MM.1S (cell line): ENCODE data around the gene GFOD2.
"Not testable (repeated sequence)": the region's sequence is repeated elsewhere in the genome, so short reads cannot be mapped to it uniquely, and the experiment has no call there.

Source experiments
- DNase-seq: peaks from one replicate; pipeline ENCODE4 v3.0.0-alpha.2; 2015
- H2AFZ ChIP-seq: fragments of 300-600 bp; sonication (generic); 2 replicates; pipeline ENCODE4 v1.6.0; 2016; ENCODE audit warnings: antibody characterized with exemption, low read length
- H3F3A ChIP-seq: fragments of 300-600 bp; sonication (generic); 2 replicates; pipeline ENCODE4 v1.6.1; 2016; ENCODE audit warnings: mild to moderate bottlenecking, antibody characterized with exemption, low read length, moderate library complexity, mixed read lengths; ENCODE audit not compliant: insufficient read depth
- H3K27ac ChIP-seq: fragments of 300-600 bp; sonication (generic); 2 replicates; pipeline ENCODE4 v1.5.1; 2016; ENCODE audit warnings: mild to moderate bottlenecking, low read length
- H3K27me3 ChIP-seq: fragments of 300-600 bp; sonication (generic); replicated peaks from 2 replicates; pipeline ENCODE4 v1.6.0; 2016; ENCODE audit warnings: low read length; ENCODE audit not compliant: insufficient read depth
- H3K36me3 ChIP-seq: fragments of 300-600 bp; sonication (generic); replicated peaks from 2 replicates; pipeline ENCODE4 v1.6.1; 2016; ENCODE audit warnings: mild to moderate bottlenecking, low read length, mixed read lengths; ENCODE audit not compliant: insufficient read depth
- H3K4me1 ChIP-seq: fragments of 300-600 bp; sonication (generic); 2 replicates; pipeline ENCODE4 v1.6.1; 2016; ENCODE audit warnings: low read length, mixed read lengths
- H3K4me2 ChIP-seq: fragments of 300-600 bp; sonication (generic); 2 replicates; pipeline ENCODE4 v1.6.0; 2016; ENCODE audit warnings: low read depth, low read length
- H3K4me3 ChIP-seq: fragments of 300-600 bp; sonication (generic); 2 replicates; pipeline ENCODE4 v1.5.1; 2016; ENCODE audit warnings: low read length, mixed read lengths
- H3K79me2 ChIP-seq: fragments of 300-600 bp; sonication (generic); 2 replicates; pipeline ENCODE4 v1.6.1; 2016; ENCODE audit warnings: mixed run types, low read length, mixed read lengths
- H3K9ac ChIP-seq: fragments of 300-600 bp; sonication (generic); 2 replicates; pipeline ENCODE4 v1.6.1; 2016; ENCODE audit warnings: low read length, mixed read lengths
- H3K9me2 ChIP-seq: fragments of 300-600 bp; sonication (generic); replicated peaks from 2 replicates; pipeline ENCODE4 v1.6.1; 2016; ENCODE audit warnings: mild to moderate bottlenecking, low read length, mixed read lengths; ENCODE audit not compliant: insufficient read depth
- H3K9me3 ChIP-seq: fragments of 300-600 bp; sonication (generic); replicated peaks from 2 replicates; pipeline ENCODE4 v1.6.1; 2016; ENCODE audit warnings: mild to moderate bottlenecking, low read length, mixed read lengths; ENCODE audit not compliant: insufficient read depth
- H4K20me1 ChIP-seq: fragments of 300-600 bp; sonication (generic); 2 replicates; pipeline ENCODE4 v1.6.1; 2016; ENCODE audit warnings: mild to moderate bottlenecking, low read length, moderate library complexity, mixed read lengths; ENCODE audit not compliant: insufficient read depth
- CTCF ChIP-seq: fragments of 300-600 bp; sonication (generic); IDR thresholded peaks from 2 replicates; pipeline ENCODE4 v1.5.1; 2016; ENCODE audit warnings: antibody characterized with exemption, low read length, mixed read lengths
- EZH2 ChIP-seq: fragments of 300-600 bp; sonication (generic); optimal IDR thresholded peaks from 2 replicates; pipeline ENCODE3; 2017; ENCODE audit warnings: low read depth, mild to moderate bottlenecking, antibody characterized with exemption, low read length, mixed read lengths
- EZH2phosphoT487 ChIP-seq: fragments of 300-600 bp; sonication (generic); IDR thresholded peaks from 2 replicates; pipeline ENCODE4 v1.6.1; 2018; ENCODE audit warnings: antibody characterized with exemption, low read length

Gene GFOD2

GRCh38 chr16:67697422-67698185 lies 21.5 kb downstream of the GFOD2 start:
- H3K79me2 ChIP-seq: peaks cover 3% of the 10 kb centered on the region; the same call in 1 of the 2 replicates
- no peaks in the 10 kb centered on the region for H3K36me3 ChIP-seq
- DNase-seq: no peak
- no peaks in the 10 kb centered on the region for H3F3A ChIP-seq
- no peaks in the 10 kb centered on the region for H4K20me1 ChIP-seq
- no peaks in the 10 kb centered on the region for H3K27me3 ChIP-seq
- H3K9ac ChIP-seq: no peak overlapping the region
- no peak overlapping the region for H3K27ac ChIP-seq
- no peaks in the 10 kb centered on the region for H3K4me1 ChIP-seq
- H3K4me2 ChIP-seq: no peak overlapping the region
- no peaks in the 10 kb centered on the region for H3K9me2 ChIP-seq
- no peak for TF ChIP-seq EZH2phosphoT487
- no peak for TF ChIP-seq CTCF
- no peak for TF ChIP-seq EZH2
- no peak overlapping the region for H2AFZ ChIP-seq
- H3K9me3 ChIP-seq: no peaks in the 10 kb centered on the region
- no peak overlapping the region for H3K4me3 ChIP-seq

- Histone ChIP-seq H3K27me3 (no peaks in the 10 kb centered on the region), H3K9ac (no peak overlapping the region), H3K4me2 (no peak overlapping the region), H3K9me3 (no peaks in the 10 kb centered on the region), H3F3A (no peaks in the 10 kb centered on the region), H3K79me2 (peaks cover 3% of the 10 kb centered on the region; the same call in 1 of the 2 replicates), H3K9me2 (no peaks in the 10 kb centered on the region), H4K20me1 (no peaks in the 10 kb centered on the region), H3K36me3 (no peaks in the 10 kb centered on the region), H3K4me1 (no peaks in the 10 kb centered on the region), H2AFZ (no peak overlapping the region), H3K4me3 (no peak overlapping the region), H3K27ac (no peak overlapping the region)
- no peak for DNase-seq
- no peak for TF ChIP-seq EZH2phosphoT487
- TF ChIP-seq EZH2: no peak
- TF ChIP-seq CTCF: no peak
These were observed 24.5 kb downstream of the GFOD2 start for GRCh38 chr16:67694611-67695010.

GRCh38 chr16:67693517-67694285 lies 25.4 kb downstream of the GFOD2 start:
- not testable (repeated sequence) for H3F3A ChIP-seq, DNase-seq, H3K79me2 ChIP-seq, H2AFZ ChIP-seq, H3K4me1 ChIP-seq, H3K9me2 ChIP-seq, H3K36me3 ChIP-seq, H3K27ac ChIP-seq, H3K4me2 ChIP-seq, H3K4me3 ChIP-seq, H3K9me3 ChIP-seq, H3K27me3 ChIP-seq, H3K9ac ChIP-seq, H4K20me1 ChIP-seq
